Upper lobe of left lung (tissue), 6 donors: ENCODE results near the gene FAF2. TPM values are rescaled to one million over a fixed set of nuclear protein-coding genes. Genes with fewer than 3 reads are reported as not detected.

Experiments used
- ATAC-seq, 2 donors: fragments of 200-7000 bp; cut with Tn5 transposase; one replicate each; pipeline ENCODE4 v1.9.1; 2022; ENCODE audit warnings: mild to moderate bottlenecking in 2 of 2, moderate library complexity in 2 of 2; ENCODE audit not compliant: low FRiP score in 2 of 2
- DNase-seq, 2 donors: peaks; one replicate each; pipeline ENCODE4 v3.0.0-alpha.2; 2019 to 2020
- H3K27ac ChIP-seq, 4 donors: fragments of 200-600 bp; sonication (generic); one replicate each; pipeline ENCODE4 v1.5.1; 2016 to 2019
- H3K27me3 ChIP-seq, 4 donors: fragments of 200-600 bp; sonication (generic); one replicate each; pipeline ENCODE4 v1.5.1; 2017 to 2019
- H3K36me3 ChIP-seq, 4 donors: fragments of 200-600 bp; sonication (generic); one replicate each; pipeline ENCODE4 v1.5.1; 2016 to 2019
- H3K4me1 ChIP-seq, 4 donors: fragments of 200-600 bp; sonication (generic); one replicate each; pipeline ENCODE4 v1.5.1; 2018 to 2019
- H3K4me3 ChIP-seq, 4 donors: fragments of 200-600 bp; sonication (generic); one replicate each; pipeline ENCODE4 v1.5.1; 2017 to 2019; ENCODE audit warnings: mild to moderate bottlenecking in 2 of 4, moderate library complexity in 1 of 4
- H3K9me3 ChIP-seq, 4 donors: fragments of 200-600 bp; sonication (generic); one replicate each; pipeline ENCODE4 v1.5.1; 2018 to 2019
- EP300 ChIP-seq, 4 donors: sonication (generic); formaldehyde crosslinking; IDR thresholded peaks; one replicate each; pipeline ENCODE4 v1.5.1; 2017; ENCODE audit warnings: antibody characterized with exemption in 4 of 4, control low read depth in 2 of 4
- POLR2A ChIP-seq, 4 donors: fragments of 450-650 bp; IDR thresholded peaks; one replicate each; pipeline ENCODE4 v1.5.1; 2016 to 2017; ENCODE audit warnings: antibody characterized with exemption in 4 of 4, mild to moderate bottlenecking in 2 of 4
- POLR2AphosphoS5 ChIP-seq, 2 donors: sonication (generic); formaldehyde crosslinking; IDR thresholded peaks; one replicate each; pipeline ENCODE4 v1.5.1; 2017; ENCODE audit warnings: antibody characterized with exemption in 2 of 2
- WGBS, 2 donors: methylation state at CpG; one replicate each; pipeline ENCODE4 v1.1.5; 2017 to 2018; 5-methylcytosine and 5-hydroxymethylcytosine counted together
- total RNA-seq, 6 donors: library from RNA; depleted of rRNA in 4 of 6; stranded (reverse); fragments of >200 nt in 4 of 6; gene quantifications; one replicate each; pipeline versions ENCODE4 v1.1.0 to v1.2.1, GENCODE V29; 2016 to 2021
- TF ChIP-seq, protein P1 (sequence below), 6 experiments: fragments of 450-650 bp in 4 of 6; fragments of 200-600 bp in 2 of 6; sonication (generic) in 2 of 6; IDR thresholded peaks; one replicate each; pipeline ENCODE4 v1.5.1; 2016 to 2019; ENCODE audit warnings: antibody characterized with exemption in 6 of 6
- donor health status: DM: no; HTN: no; CAD: no; lungs with moderate emphysema.
- donor health status: DM: no; HTN: yes; CAD: no; lungs with severe emphysema.

FAF2 gene
- total RNA-seq, 6 donors from 2014 or later, result 11.5 to 33.0 (median 30.0) TPM

DNA sequence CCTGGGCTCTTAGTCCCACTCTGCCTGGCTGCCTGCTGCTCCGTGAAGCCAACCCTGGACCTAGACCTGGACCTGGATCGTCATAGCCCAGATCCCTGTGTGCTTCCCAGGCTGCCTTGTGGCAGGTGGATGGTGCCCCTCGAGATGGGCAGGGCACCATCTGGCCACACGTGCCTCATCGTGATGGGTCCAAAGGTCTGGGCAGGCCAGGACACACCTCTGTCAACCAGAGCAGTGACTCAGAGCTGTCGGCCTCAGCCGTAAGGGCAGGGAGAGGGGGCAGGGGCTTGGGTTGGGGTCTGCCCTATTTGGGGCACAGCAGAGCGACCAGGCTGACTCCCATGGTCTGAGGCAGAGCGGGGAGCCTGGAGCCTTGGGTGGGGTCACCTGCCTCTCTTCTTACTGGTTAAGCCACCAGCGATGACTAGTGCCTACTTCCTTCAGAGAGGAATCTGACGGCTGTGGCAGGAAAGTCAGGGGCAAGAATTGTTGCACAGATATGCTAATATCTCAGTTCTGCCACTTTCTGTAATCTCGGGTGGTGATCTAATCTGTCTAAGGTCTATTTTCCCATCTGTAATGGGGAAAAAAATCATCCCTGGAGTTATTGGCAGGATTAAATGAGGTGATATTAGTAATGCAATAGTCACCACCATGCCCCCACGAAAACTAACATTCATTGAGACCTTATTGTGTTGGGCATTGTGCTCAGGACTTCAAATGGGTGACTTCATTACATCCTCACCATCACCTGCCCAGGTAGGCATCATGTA, 97.7 kb downstream of the FAF2 start:
- Histone ChIP-seq H3K27me3 (no peaks in the 10 kb centered on the region), H3K4me3 (no peak overlapping the region), H3K9me3 (no peaks in the 10 kb centered on the region), H3K4me1 (peaks cover 14 to 32% (median 25%) of the 10 kb centered on the region in 4 donors), H3K27ac (no peak overlapping the region), H3K36me3 (no peaks in the 10 kb centered on the region)
- WGBS, 2 donors, result 81 to 83% methylated on average over 10 to 13 of the region's 13 CpGs
- ATAC-seq (no peak), DNase-seq (no peak)
- TF ChIP-seq, protein P1, sequence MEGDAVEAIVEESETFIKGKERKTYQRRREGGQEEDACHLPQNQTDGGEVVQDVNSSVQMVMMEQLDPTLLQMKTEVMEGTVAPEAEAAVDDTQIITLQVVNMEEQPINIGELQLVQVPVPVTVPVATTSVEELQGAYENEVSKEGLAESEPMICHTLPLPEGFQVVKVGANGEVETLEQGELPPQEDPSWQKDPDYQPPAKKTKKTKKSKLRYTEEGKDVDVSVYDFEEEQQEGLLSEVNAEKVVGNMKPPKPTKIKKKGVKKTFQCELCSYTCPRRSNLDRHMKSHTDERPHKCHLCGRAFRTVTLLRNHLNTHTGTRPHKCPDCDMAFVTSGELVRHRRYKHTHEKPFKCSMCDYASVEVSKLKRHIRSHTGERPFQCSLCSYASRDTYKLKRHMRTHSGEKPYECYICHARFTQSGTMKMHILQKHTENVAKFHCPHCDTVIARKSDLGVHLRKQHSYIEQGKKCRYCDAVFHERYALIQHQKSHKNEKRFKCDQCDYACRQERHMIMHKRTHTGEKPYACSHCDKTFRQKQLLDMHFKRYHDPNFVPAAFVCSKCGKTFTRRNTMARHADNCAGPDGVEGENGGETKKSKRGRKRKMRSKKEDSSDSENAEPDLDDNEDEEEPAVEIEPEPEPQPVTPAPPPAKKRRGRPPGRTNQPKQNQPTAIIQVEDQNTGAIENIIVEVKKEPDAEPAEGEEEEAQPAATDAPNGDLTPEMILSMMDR (IDR thresholded peaks at IDR 0.05), result no peak
- no peak for TF ChIP-seq POLR2AphosphoS5 (IDR thresholded peaks at IDR 0.05)
- no peak for TF ChIP-seq EP300 (IDR thresholded peaks at IDR 0.05)
- no peak for TF ChIP-seq POLR2A (IDR thresholded peaks at IDR 0.05)

DNA sequence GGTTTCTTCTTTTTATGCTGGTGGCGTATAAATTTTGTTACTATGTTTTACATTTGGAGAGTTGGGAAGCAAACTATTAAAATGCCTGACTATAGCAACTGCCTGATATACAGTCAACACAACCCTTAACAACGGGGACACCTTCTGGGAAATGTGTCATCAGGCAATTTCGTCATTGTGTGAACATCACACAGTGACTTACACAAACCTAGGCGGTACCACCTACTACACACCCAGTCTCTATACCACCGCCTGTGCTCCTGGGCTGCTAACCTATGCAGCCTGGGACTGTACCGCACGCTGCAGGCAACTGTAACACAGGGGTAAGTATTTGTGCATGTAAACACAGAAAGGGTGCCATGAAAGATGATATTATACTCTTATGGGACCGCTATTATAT, 99.6 kb downstream of the FAF2 start:
- ATAC-seq, result no peak
- 74 to 75% methylated on average over 8 of the region's 8 CpGs for WGBS, 2 donors

DNA sequence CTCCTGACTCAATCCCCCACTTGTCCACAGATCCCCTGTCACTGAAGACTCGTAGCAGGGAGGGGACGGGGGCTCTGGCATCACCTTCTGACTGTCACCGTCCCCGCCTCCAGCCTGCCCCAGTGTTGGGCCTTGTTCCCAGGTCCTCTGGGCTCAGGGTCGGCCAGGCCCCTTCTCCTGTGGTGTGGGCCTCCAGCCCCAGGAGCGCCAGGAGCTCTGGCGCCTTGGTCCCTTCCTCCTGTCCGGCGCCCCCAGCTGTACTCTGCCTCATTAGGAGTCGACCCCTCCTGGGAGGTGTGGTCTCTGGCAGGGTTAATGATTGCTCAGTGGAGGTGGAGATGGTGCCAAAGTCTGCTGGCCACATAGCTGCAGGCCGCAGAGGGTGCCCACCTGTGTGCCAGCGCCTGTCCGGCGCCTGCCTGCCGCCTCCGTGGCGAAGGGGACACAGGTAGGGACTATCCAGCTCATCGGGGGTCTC, 100.8 kb downstream of the FAF2 start, which contains the start of gene CDHR2:
CDHR2 (plus strand) TSS at position 376 of the 478 bp plus-strand sequence. CDS start 16,011 bp downstream, outside the sequence.
- Histone ChIP-seq H3K27me3 (no peaks in the 10 kb centered on the region), H3K36me3 (no peaks in the 10 kb centered on the region), H3K4me1 (peaks cover 0 to 5% (median 3%) of the 10 kb centered on the region in 4 donors), H3K9me3 (no peaks in the 10 kb centered on the region), H3K4me3 (no peak within 1 kb of the TSS), H3K27ac (peak within 1 kb of the TSS in 1 of 4 donors; percentile 52)
- TF ChIP-seq EP300 (IDR thresholded peaks at IDR 0.05) (no peak), POLR2A (IDR thresholded peaks at IDR 0.05) (no peak), POLR2AphosphoS5 (IDR thresholded peaks at IDR 0.05) (no peak)
- TF ChIP-seq, protein P1 (IDR thresholded peaks at IDR 0.05), result no peak
- ATAC-seq (no peak), DNase-seq (no peak)
- 74% methylated on average over 9 to 18 of the region's 18 CpGs for WGBS, 2 donors

More for the DNA sequence above, 99.6 kb downstream of the FAF2 start:
- H3K36me3 ChIP-seq, result no peaks in the 10 kb centered on the region
- TF ChIP-seq, protein P1 (IDR thresholded peaks at IDR 0.05), result no peak
- peak in 1 of 2 donors; percentile 27 for TF ChIP-seq POLR2AphosphoS5 (IDR thresholded peaks at IDR 0.05)
- H3K9me3 ChIP-seq, result no peaks in the 10 kb centered on the region
- no peak overlapping the region for H3K4me3 ChIP-seq
- DNase-seq, result no peak
- no peaks in the 10 kb centered on the region for H3K27me3 ChIP-seq
- H3K27ac ChIP-seq, result peak overlapping the region in 1 of 4 donors; percentile 52
- H3K4me1 ChIP-seq, result peaks cover 0 to 14% (median 7%) of the 10 kb centered on the region in 4 donors

DNA sequence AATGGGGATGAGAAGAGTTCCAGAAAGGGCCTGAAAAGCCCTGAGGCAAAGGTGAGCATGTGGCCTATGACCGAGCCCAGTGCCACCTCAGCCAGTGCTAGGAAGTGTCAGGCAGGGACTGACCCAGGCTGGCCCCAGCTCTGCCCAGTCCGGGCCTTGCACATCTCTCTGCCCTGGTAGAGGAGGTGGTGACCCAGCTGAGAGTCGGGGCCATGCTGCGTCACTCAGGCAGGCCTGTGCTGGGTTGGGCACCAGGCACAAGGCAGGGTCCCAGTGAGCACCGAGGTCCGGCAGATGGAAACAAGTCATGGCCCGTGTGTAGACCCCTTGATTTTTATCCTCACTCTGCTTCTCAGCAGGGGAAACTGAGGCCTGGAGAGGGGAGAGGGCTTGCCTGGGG, 101.7 kb downstream of the FAF2 start:
- H3K27ac ChIP-seq, result no peak overlapping the region
- H3K4me1 ChIP-seq, result peaks cover 0 to 3% (median 0%) of the 10 kb centered on the region in 4 donors
- no peaks in the 10 kb centered on the region for H3K9me3 ChIP-seq
- WGBS, 2 donors, result 80 to 91% methylated on average over 1 to 7 of the region's 7 CpGs
- no peak for TF ChIP-seq EP300 (IDR thresholded peaks at IDR 0.05)
- TF ChIP-seq POLR2A (IDR thresholded peaks at IDR 0.05), result no peak
- TF ChIP-seq, protein P1 (IDR thresholded peaks at IDR 0.05), result no peak
- no peak for TF ChIP-seq POLR2AphosphoS5 (IDR thresholded peaks at IDR 0.05)
- DNase-seq (no peak), ATAC-seq (no peak)
- H3K27me3 ChIP-seq, result no peaks in the 10 kb centered on the region
- no peak overlapping the region for H3K4me3 ChIP-seq
- no peaks in the 10 kb centered on the region for H3K36me3 ChIP-seq
